Measurements from ENCODE around the gene EVPL.

DNA sequence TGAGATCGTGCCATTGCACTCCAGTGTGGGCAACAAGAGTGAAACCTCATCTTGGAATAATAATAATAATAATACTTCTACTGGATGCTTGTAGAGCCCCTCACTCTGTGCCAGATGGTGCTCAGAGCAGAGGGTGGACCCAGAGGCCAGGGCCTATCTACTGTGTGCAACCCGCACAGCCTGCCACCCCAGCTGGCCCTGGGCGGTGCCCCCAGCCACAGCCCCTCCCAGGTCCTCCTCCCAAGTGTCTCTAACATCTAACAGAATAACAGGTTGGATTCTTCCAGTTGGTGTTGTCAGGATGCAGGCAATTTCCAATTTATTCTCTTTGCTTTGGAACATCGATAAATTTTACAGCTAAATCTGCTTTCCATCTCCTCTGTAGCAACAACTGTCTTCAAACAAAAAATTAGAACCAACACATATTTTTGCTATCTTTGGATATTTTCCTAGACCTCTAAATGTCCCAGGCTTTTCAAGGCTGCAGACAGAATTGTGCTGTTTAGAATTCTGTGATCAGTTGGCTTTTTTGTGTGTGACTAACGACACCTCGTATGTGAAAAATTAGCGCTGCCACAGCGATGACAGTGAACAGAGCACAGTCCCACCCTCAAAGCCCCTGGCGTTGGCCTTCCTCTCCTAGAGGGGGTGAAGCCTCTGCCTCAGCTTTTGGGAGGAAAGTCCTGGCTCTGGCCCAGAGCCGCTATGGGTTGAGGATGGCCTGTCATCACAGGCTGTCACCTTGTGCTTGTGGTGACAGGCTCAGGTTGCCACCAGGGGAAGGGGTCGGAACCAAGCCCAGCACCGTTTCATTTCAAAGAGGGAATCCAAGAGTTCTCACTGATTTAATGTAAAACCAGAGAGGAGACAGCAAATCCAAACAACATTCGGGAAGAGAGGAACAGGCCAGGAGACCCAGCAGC lies 7.6 kb upstream of the EVPL start:
- TF ChIP-seq, protein P1, sequence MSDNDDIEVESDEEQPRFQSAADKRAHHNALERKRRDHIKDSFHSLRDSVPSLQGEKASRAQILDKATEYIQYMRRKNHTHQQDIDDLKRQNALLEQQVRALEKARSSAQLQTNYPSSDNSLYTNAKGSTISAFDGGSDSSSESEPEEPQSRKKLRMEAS (IDR thresholded peaks at IDR 0.05; ENCODE audit: low read depth, low read length) = no peak
- no peak for TF ChIP-seq CTCF (IDR thresholded peaks at IDR 0.05; ENCODE audit: low read depth, low read length)

Measured in NB4 (cell line).